ENCODE measurements around the gene MADCAM1. TPM values are rescaled to one million over a fixed set of nuclear protein-coding genes. Genes with fewer than 3 reads are reported as not detected.

Gene MADCAM1
- total RNA-seq, 1 donor from 2014 or later = 0.40 TPM

- ATAC-seq (ENCODE audit: low read depth) = no peak
- Mint-ChIP-seq H3K9me3 (no peaks in the 10 kb centered on the region), H3K36me3 (ENCODE audit: low read depth) (peaks cover 2% of the 10 kb centered on the region), H3K4me1 (peaks cover 4% of the 10 kb centered on the region), H3K27me3 (peaks cover 2% of the 10 kb centered on the region), H3K4me3 (no peak overlapping the region), H3K27ac (no peak overlapping the region)
- ChIA-PET POLR2A (no interaction called here), CTCF (no interaction called here)
- TF ChIP-seq CTCF (IDR thresholded peaks at IDR 0.05) = no peak
- no peak for DNase-seq
- intact Hi-C loops (cut with micrococcal nuclease) = no loop called here
Measured at GRCh38 chr19:547836-548720, 51.8 kb downstream of the MADCAM1 start.

- CTCF ChIA-PET = no interaction called here
- H3K27me3 Mint-ChIP-seq = peaks cover 2% of the 10 kb centered on the region
- H3K4me3 Mint-ChIP-seq = no peak overlapping the region
- POLR2A ChIA-PET = interaction anchor here (0.6 kb wide), 1 partner anchor 88 kb away, joined by 4 read pairs; no protein-coding TSS in a partner anchor
- no peak for TF ChIP-seq CTCF (IDR thresholded peaks at IDR 0.05)
- intact Hi-C loops (cut with micrococcal nuclease) = no loop called here
- DNase-seq = no peak
- H3K27ac Mint-ChIP-seq = no peak overlapping the region
- no peaks in the 10 kb centered on the region for H3K4me1 Mint-ChIP-seq
- ATAC-seq (ENCODE audit: low read depth) = no peak
- no peaks in the 10 kb centered on the region for H3K36me3 Mint-ChIP-seq (ENCODE audit: low read depth)
- no peaks in the 10 kb centered on the region for H3K9me3 Mint-ChIP-seq
Measured at GRCh38 chr19:548886-549830, 52.9 kb downstream of the MADCAM1 start.

GRCh38 chr19:554817-555216, 58.5 kb downstream of the MADCAM1 start:
- POLR2A ChIA-PET = no interaction called here
- no peak overlapping the region for H3K27ac Mint-ChIP-seq
- no peak for TF ChIP-seq CTCF (IDR thresholded peaks at IDR 0.05)
- H3K4me3 Mint-ChIP-seq = no peak overlapping the region
- intact Hi-C loops (cut with micrococcal nuclease) = no loop called here
- peaks cover 4% of the 10 kb centered on the region for H3K27me3 Mint-ChIP-seq
- CTCF ChIA-PET = no interaction called here
- no peaks in the 10 kb centered on the region for H3K9me3 Mint-ChIP-seq
- DNase-seq (no peak), ATAC-seq (ENCODE audit: low read depth) (no peak)
- H3K4me1 Mint-ChIP-seq = no peaks in the 10 kb centered on the region
- no peaks in the 10 kb centered on the region for H3K36me3 Mint-ChIP-seq (ENCODE audit: low read depth)

Other genes with a start within 250 kb of the MADCAM1 start
- 0.29 and 0.32 TPM in 2 replicates for gene PLPP2, start 205.1 kb upstream of the MADCAM1 start, total RNA-seq
- gene MIER2, start 151.7 kb upstream of the MADCAM1 start, total RNA-seq = 14.6 and 15.0 TPM in 2 replicates
- not detected in 2 replicates for gene C2CD4C, start 87.3 kb upstream of the MADCAM1 start, total RNA-seq
- 0.24 TPM in 1 of 2 replicates, not detected in the other for gene SHC2, start 35.5 kb upstream of the MADCAM1 start, total RNA-seq
- 20.3 and 23.8 TPM in 2 replicates for gene TPGS1, start 11.0 kb downstream of the MADCAM1 start, total RNA-seq
- 19.8 and 23.1 TPM in 2 replicates for gene CDC34, start 35.3 kb downstream of the MADCAM1 start, total RNA-seq
- gene GZMM, start 47.6 kb downstream of the MADCAM1 start, total RNA-seq = 0.22 TPM in 1 of 2 replicates, not detected in the other
- 150 and 152 TPM in 2 replicates for gene BSG, start 76.1 kb downstream of the MADCAM1 start, total RNA-seq
- gene HCN2, start 93.4 kb downstream of the MADCAM1 start, total RNA-seq = 0.13 and 0.17 TPM in 2 replicates
- gene POLRMT, start 137.1 kb downstream of the MADCAM1 start, total RNA-seq = 54.7 and 58.2 TPM in 2 replicates
- gene FGF22, start 143.4 kb downstream of the MADCAM1 start, total RNA-seq = 0.64 and 0.73 TPM in 2 replicates
- 75.9 and 82.7 TPM in 2 replicates for gene RNF126, start 166.7 kb downstream of the MADCAM1 start, total RNA-seq
- 2.1 and 2.2 TPM in 2 replicates for gene FSTL3, start 179.9 kb downstream of the MADCAM1 start, total RNA-seq
- not detected in 2 replicates for gene PRSS57, start 199.0 kb downstream of the MADCAM1 start, total RNA-seq
- not detected in 2 replicates for gene PALM, start 212.4 kb downstream of the MADCAM1 start, total RNA-seq